Measurements from ENCODE around the gene MYL1. TPM values are rescaled to one million over a fixed set of nuclear protein-coding genes. Genes with fewer than 3 reads are reported as not detected.

Gene MYL1
- total and polyA plus RNA-seq, 2 donors (not counting 1 experiment from before 2014, with no cell fraction given) = not detected

DNA sequence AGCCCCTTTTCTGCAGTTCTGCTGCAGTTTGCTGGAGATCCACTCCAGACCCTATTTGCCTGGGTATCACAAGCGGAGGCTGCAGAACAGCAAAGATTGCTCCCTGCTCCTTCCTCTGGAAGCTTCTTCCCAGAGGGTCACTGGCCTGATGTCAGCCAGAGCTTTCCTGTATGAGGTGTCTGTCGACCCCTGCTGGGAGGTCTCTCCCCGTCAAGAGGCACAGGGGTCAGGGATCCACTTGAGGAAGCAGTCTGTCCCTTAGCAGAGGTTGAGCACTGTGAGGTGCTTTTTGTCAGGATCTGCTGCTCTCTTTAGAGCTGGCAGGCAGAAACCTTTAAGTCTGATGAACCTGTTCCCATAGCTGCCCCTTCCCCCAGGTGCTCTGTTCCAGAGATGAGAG, 42.0 kb upstream of the MYL1 start:
- no peaks in the 10 kb centered on the region for H3K79me2 ChIP-seq (ENCODE audit: control insufficient read depth, insufficient read depth, low read length)
- ChIA-PET CTCF (no interaction called here), POLR2A (no interaction called here)
- H3K4me1 ChIP-seq (ENCODE audit: control insufficient read depth in 2 of 2, insufficient read depth in 2 of 2, low read length in 2 of 2) = no peaks in the 10 kb centered on the region
- H3K9ac ChIP-seq (ENCODE audit: low read length) = no peak overlapping the region
- H3K4me3 ChIP-seq (ENCODE audit: control extremely low read depth in 1 of 5, extremely low read depth in 1 of 5, insufficient read depth in 1 of 5, low read depth in 2 of 5, low read length in 4 of 5) = no peak overlapping the region
- 48% methylated on average over 3 of the region's 3 CpGs for WGBS (ENCODE audit: insufficient coverage)
- no peak overlapping the region for H3K27ac ChIP-seq (ENCODE audit: low read length in 2 of 2)
- Mint-ChIP-seq H3K27ac (no peak overlapping the region), H3K4me1 (no peaks in the 10 kb centered on the region), H3K27me3 (peaks cover 1% of the 10 kb centered on the region), H3K9me3 (ENCODE audit: insufficient read depth) (no peaks in the 10 kb centered on the region), H3K4me3 (no peak overlapping the region)
- no peak overlapping the region for H2AFZ ChIP-seq (ENCODE audit: insufficient read depth, low read depth, low read length, poor library complexity, severe bottlenecking)
- TF ChIP-seq EZH2 (IDR thresholded peaks at IDR 0.05; ENCODE audit: borderline replicate concordance, insufficient read depth, low read depth, low read length, poor library complexity, severe bottlenecking) = no peak
- TF ChIP-seq, protein P1, sequence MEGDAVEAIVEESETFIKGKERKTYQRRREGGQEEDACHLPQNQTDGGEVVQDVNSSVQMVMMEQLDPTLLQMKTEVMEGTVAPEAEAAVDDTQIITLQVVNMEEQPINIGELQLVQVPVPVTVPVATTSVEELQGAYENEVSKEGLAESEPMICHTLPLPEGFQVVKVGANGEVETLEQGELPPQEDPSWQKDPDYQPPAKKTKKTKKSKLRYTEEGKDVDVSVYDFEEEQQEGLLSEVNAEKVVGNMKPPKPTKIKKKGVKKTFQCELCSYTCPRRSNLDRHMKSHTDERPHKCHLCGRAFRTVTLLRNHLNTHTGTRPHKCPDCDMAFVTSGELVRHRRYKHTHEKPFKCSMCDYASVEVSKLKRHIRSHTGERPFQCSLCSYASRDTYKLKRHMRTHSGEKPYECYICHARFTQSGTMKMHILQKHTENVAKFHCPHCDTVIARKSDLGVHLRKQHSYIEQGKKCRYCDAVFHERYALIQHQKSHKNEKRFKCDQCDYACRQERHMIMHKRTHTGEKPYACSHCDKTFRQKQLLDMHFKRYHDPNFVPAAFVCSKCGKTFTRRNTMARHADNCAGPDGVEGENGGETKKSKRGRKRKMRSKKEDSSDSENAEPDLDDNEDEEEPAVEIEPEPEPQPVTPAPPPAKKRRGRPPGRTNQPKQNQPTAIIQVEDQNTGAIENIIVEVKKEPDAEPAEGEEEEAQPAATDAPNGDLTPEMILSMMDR (IDR thresholded peaks at IDR 0.05) = no peak
- DNase-seq = no peak
- intact Hi-C loops (cut with micrococcal nuclease) = no loop called here
- H3K9me3 ChIP-seq (ENCODE audit: control extremely low read depth in 1 of 3, control insufficient read depth in 2 of 3, insufficient read depth in 1 of 3, low read length in 2 of 3) = peaks cover 0 to 3% (median 0%) of the 10 kb centered on the region in 3 donors
- H3K27me3 ChIP-seq (replicated peaks in 1 of 4; ENCODE audit: control extremely low read depth in 1 of 4, control insufficient read depth in 3 of 4, insufficient read depth in 4 of 4, low read length in 3 of 4) = no peaks in the 10 kb centered on the region
- no peaks in the 10 kb centered on the region for H4K20me1 ChIP-seq (ENCODE audit: control insufficient read depth, insufficient read depth, low read length, poor library complexity, severe bottlenecking)
- H3K36me3 ChIP-seq (replicated peaks in 1 of 2; ENCODE audit: control extremely low read depth in 1 of 2, control insufficient read depth in 1 of 2, extremely low read depth in 1 of 2, insufficient read depth in 2 of 2, low read length in 1 of 2) = no peaks in the 10 kb centered on the region
- no peak for ATAC-seq (ENCODE audit: low read depth)
- H3K4me2 ChIP-seq (replicated peaks; ENCODE audit: low read depth, low read length, poor library complexity, severe bottlenecking) = no peak overlapping the region

DNA sequence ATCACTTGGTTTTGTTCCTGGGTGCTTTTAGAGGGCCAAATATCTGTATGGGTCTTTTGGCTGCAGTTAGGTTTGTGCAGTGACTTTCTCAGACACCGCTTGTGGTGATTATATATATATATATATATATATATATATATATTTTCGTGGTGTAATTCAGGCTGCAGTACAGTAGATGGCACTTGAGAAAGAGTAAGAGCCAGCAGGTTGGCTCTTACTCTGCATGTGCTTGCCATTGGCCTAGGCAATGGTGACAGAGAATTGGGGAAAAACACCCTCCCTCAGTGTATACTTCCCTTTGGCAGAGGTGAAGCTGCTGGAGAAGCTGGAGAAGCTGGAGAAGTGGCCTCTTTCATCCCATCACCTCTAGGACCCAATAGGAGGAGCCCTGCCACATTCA, 22.2 kb upstream of the MYL1 start:
- Mint-ChIP-seq H3K4me3 (no peak overlapping the region), H3K4me1 (no peaks in the 10 kb centered on the region), H3K27ac (no peak overlapping the region), H3K27me3 (no peaks in the 10 kb centered on the region), H3K9me3 (ENCODE audit: insufficient read depth) (peaks cover 3% of the 10 kb centered on the region)
- ATAC-seq (ENCODE audit: low read depth) (no peak), DNase-seq (no peak)
- H3K9ac ChIP-seq (ENCODE audit: low read length) = no peak overlapping the region
- H3K79me2 ChIP-seq (ENCODE audit: control insufficient read depth, insufficient read depth, low read length) = no peaks in the 10 kb centered on the region
- intact Hi-C loops (cut with micrococcal nuclease) = no loop called here
- no peak for TF ChIP-seq EZH2 (IDR thresholded peaks at IDR 0.05; ENCODE audit: borderline replicate concordance, insufficient read depth, low read depth, low read length, poor library complexity, severe bottlenecking)
- TF ChIP-seq, protein P1 (IDR thresholded peaks at IDR 0.05) = no peak
- H3K27me3 ChIP-seq (replicated peaks in 1 of 4; ENCODE audit: control extremely low read depth in 1 of 4, control insufficient read depth in 3 of 4, insufficient read depth in 4 of 4, low read length in 3 of 4) = no peaks in the 10 kb centered on the region
- H3K4me2 ChIP-seq (replicated peaks; ENCODE audit: low read depth, low read length, poor library complexity, severe bottlenecking) = no peak overlapping the region
- H3K27ac ChIP-seq (ENCODE audit: low read length in 2 of 2) = no peak overlapping the region
- ChIA-PET CTCF (no interaction called here), POLR2A (no interaction called here)
- no CpG with 5 or more reads among the region's 2 CpGs for WGBS (ENCODE audit: insufficient coverage)
- H4K20me1 ChIP-seq (ENCODE audit: control insufficient read depth, insufficient read depth, low read length, poor library complexity, severe bottlenecking) = no peaks in the 10 kb centered on the region
- no peaks in the 10 kb centered on the region for H3K4me1 ChIP-seq (ENCODE audit: control insufficient read depth in 2 of 2, insufficient read depth in 2 of 2, low read length in 2 of 2)
- no peaks in the 10 kb centered on the region for H3K9me3 ChIP-seq (ENCODE audit: control extremely low read depth in 1 of 3, control insufficient read depth in 2 of 3, insufficient read depth in 1 of 3, low read length in 2 of 3)
- H2AFZ ChIP-seq (ENCODE audit: insufficient read depth, low read depth, low read length, poor library complexity, severe bottlenecking) = no peak overlapping the region
- no peaks in the 10 kb centered on the region for H3K36me3 ChIP-seq (replicated peaks in 1 of 2; ENCODE audit: control extremely low read depth in 1 of 2, control insufficient read depth in 1 of 2, extremely low read depth in 1 of 2, insufficient read depth in 2 of 2, low read length in 1 of 2)
- no peak overlapping the region for H3K4me3 ChIP-seq (ENCODE audit: control extremely low read depth in 1 of 5, extremely low read depth in 1 of 5, insufficient read depth in 1 of 5, low read depth in 2 of 5, low read length in 4 of 5)

Data from B cell (primary cell).